GM12878 (cell line): ENCODE data around the gene SEMA7A. TPM values are rescaled to one million over a fixed set of nuclear protein-coding genes. Genes with fewer than 3 reads are reported as not detected.

Experiments used
- ATAC-seq: fragments of 200-7000 bp; cut with Tn5 transposase; 3 replicates; pipeline ENCODE4 v1.9.1; 2020; ENCODE audit warnings: mild to moderate bottlenecking, moderate library complexity
- BruUV-seq: library from RNA; stranded (reverse); fragments of 400-500 nt; replicated peaks from 2 replicates; lab custom pipeline; 2021; lab: Mats Ljungman, UMichigan
- CTCF ChIA-PET: fragments of 300-600 bp; sonication (Branson Sonifier 250); formaldehyde crosslinking; extraction: SDS; loops from one replicate; lab custom pipeline; 2021; ENCODE audit warnings: inconsistent platforms; lab: Yijun Ruan, JAX
- POLR2A ChIA-PET: fragments of 350-600 bp; formaldehyde crosslinking; extraction: SDS; loops from one replicate; lab custom pipeline; 2021; ENCODE audit warnings: inconsistent platforms; lab: Charles Lee
- RAD21 ChIA-PET: fragments of 300-600 bp; sonication (Branson Sonifier 250); formaldehyde crosslinking; loops from one replicate; lab custom pipeline; 2023; ENCODE audit warnings: antibody characterized with exemption; ENCODE audit not compliant: unreplicated experiment; lab: Charles Lee
- SMC1A ChIA-PET: fragments of 300-600 bp; sonication (Branson Sonifier 250); formaldehyde crosslinking; loops from one replicate; lab custom pipeline; 2023; ENCODE audit not compliant: unreplicated experiment, uncharacterized antibody; lab: Charles Lee
- DNase-seq: peaks from one replicate; pipeline ENCODE4 v3.0.0-alpha.2; 2011; ENCODE audit warnings: low read depth, low spot score
- FAIRE-seq: peaks from 3 replicates; lab custom pipeline; 2011; peaks lifted over from hg19 to GRCh38; lab: Jason Lieb, UNC
- H2AFZ ChIP-seq: 2 replicates; pipeline ENCODE4 v1.6.0; 2011; ENCODE audit warnings: low read depth, low read length, control low read depth; ENCODE audit not compliant: control insufficient read depth
- H3K27ac ChIP-seq: 2 replicates; pipeline ENCODE4 v1.5.1; 2011; ENCODE audit warnings: control low read depth; ENCODE audit not compliant: control insufficient read depth, insufficient read depth
- H3K27me3 ChIP-seq, 2 experiments: replicated peaks in 1 of 2; 2 replicates each; pipeline versions ENCODE4 v1.6.0 to v1.6.1; 2011; ENCODE audit warnings: low read length in 1 of 2; ENCODE audit not compliant: control insufficient read depth in 2 of 2, insufficient read depth in 2 of 2
- H3K36me3 ChIP-seq, 2 experiments: 2 replicates each; pipeline ENCODE4 v1.5.1; 2011; ENCODE audit warnings: low read length in 1 of 2; ENCODE audit not compliant: control insufficient read depth in 2 of 2, insufficient read depth in 2 of 2
- H3K4me1 ChIP-seq: 2 replicates; pipeline ENCODE4 v1.6.1; 2011; ENCODE audit warnings: mild to moderate bottlenecking, low read length, moderate library complexity, mixed read lengths; ENCODE audit not compliant: control insufficient read depth, insufficient read depth
- H3K4me2 ChIP-seq: 2 replicates; pipeline ENCODE4 v1.6.0; 2011; ENCODE audit warnings: control low read depth; ENCODE audit not compliant: control insufficient read depth, insufficient read depth
- H3K4me3 ChIP-seq: fragments of 200-600 bp; sonication (generic); 2 replicates; pipeline ENCODE4 v1.5.1; 2016
- H3K79me2 ChIP-seq: 2 replicates; pipeline ENCODE4 v1.6.0; 2011; ENCODE audit warnings: low read length; ENCODE audit not compliant: control insufficient read depth, insufficient read depth
- H3K9ac ChIP-seq: 2 replicates; pipeline ENCODE4 v1.8.0; 2011; ENCODE audit warnings: low read length, control low read depth, mixed read lengths; ENCODE audit not compliant: control insufficient read depth, insufficient read depth
- H3K9me3 ChIP-seq: replicated peaks from 3 replicates; pipeline ENCODE4 v1.5.1; 2011; ENCODE audit warnings: mild to moderate bottlenecking, low read length; ENCODE audit not compliant: control insufficient read depth, insufficient read depth
- H4K20me1 ChIP-seq: 2 replicates; pipeline ENCODE4 v1.6.0; 2011; ENCODE audit not compliant: control insufficient read depth, insufficient read depth
- CEBPZ ChIP-seq: fragments of 150-350 bp; IDR thresholded peaks from 2 replicates; pipeline ENCODE4 v1.6.1; 2016; ENCODE audit warnings: low read depth, low read length
- ELK1 ChIP-seq: IDR thresholded peaks from 2 replicates; pipeline ENCODE4 v1.6.1; 2012; ENCODE audit warnings: low read depth, low read length, improper control_type of control experiment
- FOS ChIP-seq: IDR thresholded peaks from 3 replicates; pipeline ENCODE4 v1.6.1; 2011; ENCODE audit warnings: borderline replicate concordance; ENCODE audit not compliant: insufficient read length; ENCODE audit errors: extremely low read depth
- HDAC2 ChIP-seq: fragments of 200-600 bp; sonication (generic); IDR thresholded peaks from 2 replicates; pipeline ENCODE4 v1.6.1; 2017
- KAT2A ChIP-seq: conservative IDR thresholded peaks from 2 replicates; pipeline ENCODE4 v1.6.1; 2011; ENCODE audit warnings: low read depth, low read length; ENCODE audit not compliant: control insufficient read depth
- MYC ChIP-seq: IDR thresholded peaks from 2 replicates; pipeline ENCODE4 v1.6.1; 2011; ENCODE audit warnings: mild to moderate bottlenecking, low read length, moderate library complexity, inconsistent platforms; ENCODE audit not compliant: insufficient read depth, insufficient replicate concordance, insufficient read length, severe bottlenecking
- NFXL1 ChIP-seq: fragments of 450-650 bp; IDR thresholded peaks from 2 replicates; pipeline ENCODE4 v1.6.1; 2017; ENCODE audit warnings: antibody characterized with exemption, mild to moderate bottlenecking, borderline replicate concordance
- NR2C2 ChIP-seq: IDR thresholded peaks from 2 replicates; pipeline ENCODE4 v1.6.1; 2011; ENCODE audit warnings: borderline replicate concordance, low read depth; ENCODE audit not compliant: control insufficient read depth, insufficient read length
- PML ChIP-seq: IDR thresholded peaks from 2 replicates; pipeline ENCODE4 v1.6.1; 2012; ENCODE audit warnings: low read length, inconsistent platforms
- SKIL ChIP-seq: fragments of 450-650 bp; IDR thresholded peaks from 2 replicates; pipeline ENCODE4 v1.6.1; 2017; ENCODE audit warnings: mild to moderate bottlenecking, low read depth, inconsistent platforms; ENCODE audit not compliant: poor library complexity, severe bottlenecking
- SPI1 ChIP-seq: IDR thresholded peaks from 2 replicates; pipeline ENCODE4 v1.6.1; 2011; ENCODE audit warnings: low read depth, mild to moderate bottlenecking, low read length, moderate library complexity, borderline replicate concordance; ENCODE audit not compliant: insufficient read depth
- TAF1 ChIP-seq: IDR thresholded peaks from 2 replicates; pipeline ENCODE4 v1.6.1; 2011; ENCODE audit warnings: mild to moderate bottlenecking, low read depth, low read length, borderline replicate concordance
- USF2 ChIP-seq: IDR thresholded peaks from 2 replicates; pipeline ENCODE4 v1.6.1; 2011; ENCODE audit warnings: low read depth, low read length, improper control_type of control experiment, borderline replicate concordance
- YY1 ChIP-seq: IDR thresholded peaks from 2 replicates; pipeline ENCODE4 v1.6.1; 2011; ENCODE audit warnings: low read depth, mild to moderate bottlenecking, low read length
- ZNF24 ChIP-seq: fragments of 450-650 bp; IDR thresholded peaks from 2 replicates; pipeline ENCODE4 v1.6.1; 2017; ENCODE audit warnings: antibody characterized with exemption, mild to moderate bottlenecking
- ZZZ3 ChIP-seq: IDR thresholded peaks from 2 replicates; pipeline ENCODE4 v1.6.1; 2011; ENCODE audit warnings: low read depth; ENCODE audit not compliant: control insufficient read depth, insufficient read length
- WGBS: methylation state at CpG from one replicate; pipeline ENCODE4 v1.1.6; 2016; ENCODE audit warnings: low lambda C conversion rate; ENCODE audit not compliant: insufficient replicate concordance, insufficient coverage; ENCODE audit errors: missing lambda C conversion rate; 5-methylcytosine and 5-hydroxymethylcytosine counted together
- in situ Hi-C: fragments of 300-500 bp; cut with MboI; formaldehyde crosslinking; loops from 9 replicates; pipeline ENCODE4 v1.14.3; 2018; ENCODE audit warnings: mixed read lengths
- intact Hi-C: fragments of 100-400 bp; cut with micrococcal nuclease; formaldehyde crosslinking; loops from one replicate; pipeline ENCODE4 v1.14.2; 2022; ENCODE audit not compliant: unreplicated experiment
- polyA plus RNA-seq, 11 experiments: library from polyadenylated mRNA; depleted of rRNA in 4 of 11; unstranded in 6 of 11; stranded (reverse) in 5 of 11; fragments of >200 nt; fragmentation: Nextera tagmentation in 4 of 11; fragmentation: Illumina TruSeq in 1 of 11; extraction: Ambion mirVana in 4 of 11; extraction: Trizol in 1 of 11; gene quantifications; 1 replicate in 1 of 11; 2 replicates in 10 of 11; pipeline versions ENCODE4 v1.2.1 to v1.2.3, GENCODE V29; 2011 to 2016; ENCODE audit warnings: inconsistent platforms in 2 of 11, missing spikeins in 2 of 11, low read depth in 1 of 11
- total RNA-seq, 4 experiments: library from RNA; depleted of rRNA in 3 of 4; stranded (reverse); fragments of >200 nt in 3 of 4; fragmentation: Illumina TruSeq in 1 of 4; extraction: Trizol in 1 of 4; gene quantifications; 2 replicates each; pipeline versions ENCODE4 v1.2.1 to v1.2.3, GENCODE V29; 2013 to 2021

SEMA7A gene
- total and polyA plus RNA-seq, 10 of the 15 experiments (the other 5 are each of a cell fraction or from before 2014, with no cell fraction given) = 0.08 to 112 (median 53.5) TPM

GRCh38 chr15:74425630-74426029 is 8.1 kb downstream of the SEMA7A start:
- POLR2A ChIA-PET = interaction anchor here (0.5 to 16.6 kb wide), 7 partner anchors 10 to 44 kb away, joined by 3 to 325 read pairs (median 4); no protein-coding TSS in a partner anchor
- intact Hi-C loops (no loop called here), in situ Hi-C loops (no loop called here)
- Histone ChIP-seq H3K9ac (peak overlapping the region; percentile 45; the same call in 1 of the 2 replicates), H3K27ac (peak overlapping the region; percentile 48), H3K4me3 (peak overlapping the region; percentile 98), H3K9me3 (no peaks in the 10 kb centered on the region), H3K4me2 (peak overlapping the region; percentile 97), H3K4me1 (peaks cover 86% of the 10 kb centered on the region), H3K79me2 (peaks cover 100% of the 10 kb centered on the region), H2AFZ (no peak overlapping the region), H3K27me3 (no peaks in the 10 kb centered on the region), H4K20me1 (peaks cover 44% of the 10 kb centered on the region), H3K36me3 (peaks cover 23% of the 10 kb centered on the region in 2 experiments; a peak in 3 of 4 replicates)
- RAD21 ChIA-PET = interaction anchor here (1.3 to 24.4 kb wide), 5 partner anchors 11 to 50 kb away, joined by 3 to 496 read pairs (median 15); no protein-coding TSS in a partner anchor
- CTCF ChIA-PET = interaction anchor here (0.6 to 16.9 kb wide), 4 partner anchors 9 to 43 kb away, joined by 3 to 187 read pairs (median 27); no protein-coding TSS in a partner anchor
- no peak for FAIRE-seq
- DNase-seq = no peak
- SMC1A ChIA-PET = interaction anchor here (9.3 to 25.4 kb wide), 2 partner anchors 23 to 45 kb away, joined by 82 to 544 read pairs; no protein-coding TSS in a partner anchor
- ATAC-seq = no peak
- BruUV-seq = TSS peak; percentile 0
- WGBS = 9% methylated on average over 7 of the region's 7 CpGs
- TF ChIP-seq NR2C2 (no peak), SPI1 (peak; percentile 27; the same call in 1 of the 2 replicates), KAT2A (no peak), YY1 (no peak), CEBPZ (no peak), ZZZ3 (no peak), PML (no peak), USF2 (no peak), FOS (no peak), MYC (no peak), HDAC2 (no peak), ELK1 (no peak), SKIL (no peak), NFXL1 (no peak), TAF1 (no peak), ZNF24 (no peak)
